Epithelial cell of esophagus (primary cell): Measurements from ENCODE around the gene HSPA9.
A peak's percentile ranks its signal among the peaks of the same experiment; 100 is the strongest.

Experiments
- DNase-seq: peaks from one replicate; pipeline ENCODE4 v3.0.0; 2010; ENCODE audit warnings: low read depth
- H3K4me3 ChIP-seq: 2 replicates; pipeline ENCODE4 v1.5.1; 2011; ENCODE audit warnings: mild to moderate bottlenecking, low read length, control low read depth
- TF ChIP-seq, protein P1 (sequence below): IDR thresholded peaks from 2 replicates; pipeline ENCODE4 v1.5.1; 2011; ENCODE audit warnings: low read depth, mild to moderate bottlenecking, low read length, control low read depth, inconsistent platforms; ENCODE audit not compliant: insufficient read depth; ENCODE audit errors: missing control alignments

HSPA9 gene

DNA sequence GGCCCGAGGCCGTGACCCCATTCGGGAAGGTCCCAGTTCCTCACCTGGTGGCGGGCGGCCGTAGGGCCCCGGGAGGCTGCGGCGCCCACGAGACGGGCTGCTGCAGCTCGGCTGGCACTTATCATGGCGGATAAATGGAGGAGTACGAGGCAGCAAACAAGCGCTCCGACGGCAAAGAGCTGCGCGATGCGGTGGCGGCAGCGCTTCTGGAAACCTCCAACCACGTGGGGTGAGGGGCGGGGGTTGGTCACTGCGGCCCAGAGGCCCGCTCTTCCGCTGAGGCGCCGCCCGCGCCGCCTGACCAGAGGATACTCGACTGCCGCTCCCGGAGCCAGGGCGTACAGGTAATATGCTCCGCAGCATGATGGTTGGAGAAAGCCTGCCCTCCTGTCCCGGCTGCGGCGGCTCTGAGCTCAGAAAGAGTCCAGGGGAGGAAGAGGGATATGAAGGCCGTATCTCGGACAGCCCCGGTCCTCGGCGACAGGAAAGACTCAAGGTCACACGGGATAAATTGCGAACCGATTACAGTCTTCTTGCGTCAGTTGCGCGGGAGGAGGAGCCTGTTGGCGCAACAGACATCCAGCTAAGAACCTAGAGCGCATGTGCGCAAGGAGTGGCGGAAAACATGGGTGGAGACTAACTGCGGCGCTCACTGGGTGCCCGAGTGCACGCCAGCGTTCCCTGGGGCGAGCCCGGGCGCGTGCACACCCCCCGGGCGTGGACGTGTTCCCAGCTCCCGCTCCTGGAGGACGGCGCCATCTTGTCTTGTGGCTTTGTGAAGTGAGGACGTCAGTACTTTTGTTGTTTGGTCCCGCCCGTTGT is at the start of gene HSPA9:
Gene HSPA9, minus strand, starts transcription at position 208 of the 822 bp plus-strand sequence. Its CDS starts 83 bp downstream, at position 125.
- peak within 1 kb of the TSS; percentile 88 for H3K4me3 ChIP-seq
- TF ChIP-seq, protein P1, sequence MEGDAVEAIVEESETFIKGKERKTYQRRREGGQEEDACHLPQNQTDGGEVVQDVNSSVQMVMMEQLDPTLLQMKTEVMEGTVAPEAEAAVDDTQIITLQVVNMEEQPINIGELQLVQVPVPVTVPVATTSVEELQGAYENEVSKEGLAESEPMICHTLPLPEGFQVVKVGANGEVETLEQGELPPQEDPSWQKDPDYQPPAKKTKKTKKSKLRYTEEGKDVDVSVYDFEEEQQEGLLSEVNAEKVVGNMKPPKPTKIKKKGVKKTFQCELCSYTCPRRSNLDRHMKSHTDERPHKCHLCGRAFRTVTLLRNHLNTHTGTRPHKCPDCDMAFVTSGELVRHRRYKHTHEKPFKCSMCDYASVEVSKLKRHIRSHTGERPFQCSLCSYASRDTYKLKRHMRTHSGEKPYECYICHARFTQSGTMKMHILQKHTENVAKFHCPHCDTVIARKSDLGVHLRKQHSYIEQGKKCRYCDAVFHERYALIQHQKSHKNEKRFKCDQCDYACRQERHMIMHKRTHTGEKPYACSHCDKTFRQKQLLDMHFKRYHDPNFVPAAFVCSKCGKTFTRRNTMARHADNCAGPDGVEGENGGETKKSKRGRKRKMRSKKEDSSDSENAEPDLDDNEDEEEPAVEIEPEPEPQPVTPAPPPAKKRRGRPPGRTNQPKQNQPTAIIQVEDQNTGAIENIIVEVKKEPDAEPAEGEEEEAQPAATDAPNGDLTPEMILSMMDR: no peak
- DNase-seq: peak; percentile 99

DNA sequence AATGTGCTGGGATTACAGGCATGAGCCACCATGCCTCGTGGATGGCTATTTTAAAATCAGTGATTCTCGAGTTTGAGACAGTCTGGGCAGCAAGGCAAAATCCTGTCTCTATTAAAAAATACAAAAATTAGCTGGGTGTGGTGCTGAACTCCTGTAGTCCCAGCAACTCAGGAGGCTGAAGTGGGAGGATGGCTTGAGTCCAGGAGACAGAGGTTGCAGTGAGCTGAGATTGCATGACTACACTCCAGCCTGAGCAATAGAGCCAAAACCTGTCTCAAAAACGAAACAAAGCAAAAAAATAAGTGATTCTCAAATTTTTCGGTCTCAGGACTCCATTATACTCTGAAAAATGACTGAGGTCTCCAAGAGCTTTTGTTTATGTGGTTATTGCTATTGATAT is 47.9 kb upstream of the HSPA9 start:
- TF ChIP-seq, protein P1: no peak
- DNase-seq: no peak
- no peak overlapping the region for H3K4me3 ChIP-seq

DNA sequence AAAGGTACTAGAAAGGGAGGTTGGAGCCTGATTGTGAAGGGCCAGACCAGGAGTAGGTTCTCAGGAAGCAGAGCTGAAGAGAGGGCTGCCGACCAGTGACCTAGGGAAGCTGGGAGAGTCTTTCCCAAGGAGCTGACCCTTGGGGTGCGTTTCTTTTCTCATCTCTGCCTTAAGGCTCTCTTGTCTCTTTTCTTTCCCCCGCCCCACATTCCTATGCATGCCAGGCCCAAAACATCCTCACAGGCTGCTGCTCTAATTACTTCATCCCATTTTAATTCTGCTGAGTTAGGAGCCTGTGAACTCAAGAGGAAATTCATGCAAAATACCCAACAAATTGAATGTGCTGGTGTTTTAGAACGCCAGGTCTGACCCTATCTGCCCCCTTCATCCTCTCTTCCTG is 46.9 kb upstream of the HSPA9 start:
- no peak for DNase-seq
- no peak overlapping the region for H3K4me3 ChIP-seq
- TF ChIP-seq, protein P1: no peak

DNA sequence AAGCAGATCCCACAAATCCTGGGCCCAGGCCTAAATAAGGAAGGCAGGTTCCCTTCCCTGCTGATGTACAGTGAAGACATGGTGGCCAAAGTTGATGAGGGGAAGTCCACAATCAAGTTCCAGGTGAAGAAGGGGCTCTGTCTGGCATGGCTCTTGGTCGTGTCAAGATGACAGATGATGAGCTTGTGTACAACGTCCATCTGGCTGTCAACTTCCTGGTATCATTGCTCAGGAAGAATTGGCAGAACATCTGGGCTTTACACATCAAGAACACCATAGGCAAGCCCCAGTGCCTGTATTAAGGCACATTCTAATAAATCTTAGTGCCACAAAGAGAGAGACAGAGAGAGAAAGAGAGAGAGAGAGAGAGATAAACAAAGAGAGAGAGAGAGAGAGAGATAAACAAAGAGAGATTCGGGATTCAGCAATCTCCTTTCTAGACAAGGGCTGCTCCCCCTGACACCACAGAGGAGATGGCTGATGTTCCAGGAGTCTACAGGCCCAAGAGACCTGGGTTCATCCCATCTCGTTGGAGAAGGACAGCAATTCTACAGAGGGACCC is 45.5 kb upstream of the HSPA9 start:
- no peak for DNase-seq
- TF ChIP-seq, protein P1: no peak
- no peak overlapping the region for H3K4me3 ChIP-seq

DNA sequence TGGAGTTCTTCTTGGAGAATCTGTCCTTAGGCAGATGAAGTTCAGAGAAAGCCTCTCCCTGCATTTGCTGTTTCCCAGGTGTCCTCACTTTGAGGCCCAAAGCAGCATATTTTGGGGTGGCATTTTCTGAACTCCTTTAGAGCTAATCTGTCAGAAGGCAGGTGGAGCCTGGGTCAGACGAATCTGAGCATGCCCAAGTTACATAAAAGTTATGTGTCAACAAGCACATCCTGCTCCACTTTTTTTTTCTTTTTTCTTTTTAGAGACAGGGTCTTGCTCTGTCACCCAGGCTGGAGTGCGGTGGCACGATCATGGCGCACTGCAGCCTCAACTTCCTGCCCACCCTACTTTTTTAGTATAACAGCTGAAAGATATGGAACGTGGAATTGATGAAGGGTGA is 41.3 kb upstream of the HSPA9 start:
- DNase-seq: peak; percentile 62
- H3K4me3 ChIP-seq: no peak overlapping the region
- TF ChIP-seq, protein P1: no peak

DNA sequence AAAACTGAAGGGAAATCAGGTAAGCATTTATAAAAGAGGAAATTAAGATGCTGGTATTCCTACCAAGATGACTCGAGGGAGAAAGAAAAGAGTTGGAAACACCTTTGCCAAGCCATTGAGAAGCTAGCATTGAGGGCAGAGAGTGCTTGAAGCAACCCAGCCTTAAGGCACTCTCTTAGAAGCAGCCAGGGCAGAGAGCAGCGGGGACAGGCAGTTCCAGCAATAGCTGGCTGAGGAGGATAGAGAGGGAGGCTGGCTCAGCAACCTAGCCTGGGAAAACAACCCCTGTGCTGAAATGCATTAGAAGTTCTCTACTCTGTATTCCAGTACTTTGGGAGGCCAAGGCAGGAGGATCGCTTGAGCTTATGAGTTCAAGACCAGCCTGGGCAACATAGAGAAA is 40.3 kb upstream of the HSPA9 start:
- TF ChIP-seq, protein P1: no peak
- H3K4me3 ChIP-seq: no peak overlapping the region
- no peak for DNase-seq

DNA sequence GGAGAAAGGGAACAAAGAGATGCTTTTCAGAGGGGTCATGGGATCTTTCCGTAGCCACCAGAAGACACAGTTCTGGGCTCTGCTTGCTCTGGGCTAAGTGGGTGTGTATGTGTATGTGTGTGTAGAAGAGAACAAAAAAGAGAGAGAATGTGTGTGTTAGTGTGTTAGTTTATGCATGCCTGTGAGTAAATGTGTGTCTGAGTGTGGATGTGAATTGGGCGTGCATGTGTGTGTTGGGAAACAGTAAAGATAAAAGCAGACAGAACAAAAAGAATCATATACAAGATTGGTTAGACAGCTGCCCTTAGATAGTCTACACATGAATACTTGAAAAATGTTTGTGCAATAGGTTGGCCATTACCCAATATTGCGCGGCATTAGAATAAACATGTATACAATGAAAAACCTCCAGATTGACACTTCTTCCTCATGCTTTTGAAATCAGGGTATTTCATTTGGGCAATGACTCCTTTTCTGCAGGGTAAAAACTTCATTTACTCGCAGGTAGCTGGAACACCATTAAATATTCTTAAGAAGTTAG is 36.5 kb upstream of the HSPA9 start:
- no peak overlapping the region for H3K4me3 ChIP-seq
- peak; percentile 90 for DNase-seq
- TF ChIP-seq, protein P1: no peak
